Endothelial cell of umbilical vein (primary cell): ENCODE data around the gene SIDT1. TPM values are rescaled to one million over a fixed set of nuclear protein-coding genes. Genes with fewer than 3 reads are reported as not detected.

Experiments
- BruUV-seq: library from RNA; stranded (reverse); fragments of 400-500 nt; replicated peaks from 2 replicates; lab custom pipeline; 2021; lab: Mats Ljungman, UMichigan
- CTCF ChIA-PET: fragments of 300-600, 350-600 bp; sonication (Branson Sonifier 250); formaldehyde crosslinking; loops from one replicate; lab custom pipeline; 2021; ENCODE audit warnings: antibody characterized with exemption, inconsistent platforms; lab: Charles Lee
- POLR2A ChIA-PET: fragments of 300-600, 350-600 bp; sonication (Branson Sonifier 250); formaldehyde crosslinking; loops from one replicate; lab custom pipeline; 2021; ENCODE audit warnings: antibody characterized with exemption, inconsistent platforms; lab: Charles Lee
- DNase-seq: peaks from one replicate; pipeline ENCODE4 v3.0.0-alpha.2; 2011; ENCODE audit warnings: low read depth, low spot score
- FAIRE-seq: peaks from 2 replicates; lab custom pipeline; 2011; peaks lifted over from hg19 to GRCh38; lab: Jason Lieb, UNC
- H2AFZ ChIP-seq: 2 replicates; pipeline ENCODE4 v1.6.0; 2012; ENCODE audit warnings: low read depth, low read length, control low read depth, inconsistent platforms
- H3K27ac ChIP-seq: 2 replicates; pipeline ENCODE4 v1.5.1; 2011; ENCODE audit warnings: low read depth, mild to moderate bottlenecking, control low read depth, low read length, moderate library complexity; ENCODE audit not compliant: insufficient read depth
- H3K27me3 ChIP-seq, 2 experiments: 2 replicates each; pipeline versions ENCODE4 v1.6.0 to v1.6.1; 2011; ENCODE audit warnings: low read length in 2 of 2, mixed read lengths in 1 of 2; ENCODE audit not compliant: control insufficient read depth in 2 of 2, insufficient read depth in 2 of 2
- H3K36me3 ChIP-seq, 2 experiments: 2 replicates in 1 of 2; 3 replicates in 1 of 2; pipeline ENCODE4 v1.5.1; 2011; ENCODE audit warnings: low read length in 2 of 2, mild to moderate bottlenecking in 1 of 2, moderate library complexity in 1 of 2; ENCODE audit not compliant: control insufficient read depth in 2 of 2, insufficient read depth in 2 of 2; ENCODE audit errors: extremely low read depth in 1 of 2
- H3K4me1 ChIP-seq: 3 replicates; pipeline ENCODE4 v1.5.1; 2011; ENCODE audit warnings: mild to moderate bottlenecking, low read length; ENCODE audit not compliant: control insufficient read depth, insufficient read depth; ENCODE audit errors: extremely low read depth
- H3K4me2 ChIP-seq: 2 replicates; pipeline ENCODE4 v1.6.1; 2011; ENCODE audit warnings: low read length, control low read depth, mixed read lengths; ENCODE audit not compliant: insufficient read depth
- H3K4me3 ChIP-seq, 3 experiments: fragments of 200-600 bp in 1 of 3; sonication (generic), shearing (Covaris generic) in 1 of 3; replicated peaks in 1 of 3; 2 replicates each; pipeline ENCODE4 v1.5.1; 2011 to 2016; ENCODE audit warnings: control low read depth in 3 of 3, low read length in 3 of 3, mild to moderate bottlenecking in 2 of 3, inconsistent platforms in 1 of 3, low read depth in 1 of 3, moderate library complexity in 1 of 3; ENCODE audit not compliant: insufficient read depth in 1 of 3
- H3K79me2 ChIP-seq: 2 replicates; pipeline ENCODE4 v1.6.0; 2012; ENCODE audit warnings: low read length, inconsistent platforms; ENCODE audit not compliant: control insufficient read depth, insufficient read depth
- H3K9ac ChIP-seq: replicated peaks from 2 replicates; pipeline ENCODE3; 2011; ENCODE audit warnings: low read length, control low read depth; ENCODE audit not compliant: insufficient read depth; ENCODE audit errors: extremely low read depth
- H3K9me1 ChIP-seq: replicated peaks from 3 replicates; pipeline ENCODE4 v1.6.0; 2011; ENCODE audit warnings: mild to moderate bottlenecking, low read length; ENCODE audit not compliant: control insufficient read depth, insufficient read depth; ENCODE audit errors: extremely low read depth
- H3K9me3 ChIP-seq: replicated peaks from 2 replicates; pipeline ENCODE4 v1.5.1; 2012; ENCODE audit warnings: low read length, inconsistent platforms; ENCODE audit not compliant: control insufficient read depth, insufficient read depth
- H4K20me1 ChIP-seq: replicated peaks from 2 replicates; pipeline ENCODE3; 2011; ENCODE audit warnings: mild to moderate bottlenecking, low read length; ENCODE audit not compliant: control insufficient read depth, insufficient read depth; ENCODE audit errors: extremely low read depth
- EZH2 ChIP-seq: IDR thresholded peaks from 2 replicates; pipeline ENCODE4 v1.6.1; 2012; ENCODE audit warnings: borderline replicate concordance, low read depth, mild to moderate bottlenecking, moderate library complexity, low read length, inconsistent platforms; ENCODE audit not compliant: severe bottlenecking
- FOS ChIP-seq: IDR thresholded peaks from 2 replicates; pipeline ENCODE4 v1.6.1; 2011; ENCODE audit warnings: mild to moderate bottlenecking, low read length, moderate library complexity, borderline replicate concordance; ENCODE audit not compliant: insufficient read depth
- GATA2 ChIP-seq: IDR thresholded peaks from 2 replicates; pipeline ENCODE4 v1.7.0; 2011; ENCODE audit warnings: low read depth, mild to moderate bottlenecking, moderate library complexity, mixed read lengths, low read length; ENCODE audit not compliant: insufficient read length, insufficient read depth
- JUN ChIP-seq: IDR thresholded peaks from 2 replicates; pipeline ENCODE4 v1.6.1; 2011; ENCODE audit warnings: borderline replicate concordance, low read depth; ENCODE audit not compliant: insufficient read length, insufficient read depth
- MAX ChIP-seq: IDR thresholded peaks from 2 replicates; pipeline ENCODE4 v1.6.1; 2011; ENCODE audit not compliant: insufficient read depth, insufficient read length
- MYC ChIP-seq: IDR thresholded peaks from one replicate; pipeline ENCODE4 v1.6.1; 2011; ENCODE audit warnings: mild to moderate bottlenecking, low read depth, low read length
- POLR2A ChIP-seq: IDR thresholded peaks from 2 replicates; pipeline ENCODE4 v1.6.1; 2012; ENCODE audit warnings: low read depth, mild to moderate bottlenecking, control low read depth, low read length
- POLR2AphosphoS5 ChIP-seq: IDR thresholded peaks from 2 replicates; pipeline ENCODE4 v1.6.1; 2012; ENCODE audit warnings: low read depth, mild to moderate bottlenecking, control low read depth, low read length, moderate library complexity; ENCODE audit not compliant: insufficient read depth
- dilution Hi-C: fragments of 300-500 bp; cut with MboI; formaldehyde crosslinking; loops from one replicate; pipeline ENCODE4 v1.15.0; 2019; ENCODE audit warnings: low sequenced_read_pairs; ENCODE audit not compliant: extremely low pct_ligation_motif_present
- intact Hi-C: fragments of 100-400 bp; cut with micrococcal nuclease; formaldehyde crosslinking; loops from one replicate; pipeline ENCODE4 v1.10.0; 2022
- polyA plus RNA-seq, 4 experiments: library from polyadenylated mRNA; depleted of rRNA in 3 of 4; stranded (reverse) in 3 of 4; unstranded in 1 of 4; fragments of >200 nt; gene quantifications; 2 replicates each; pipeline versions ENCODE4 v1.2.1 to v1.2.3, GENCODE V29; 2011 to 2012; ENCODE audit warnings: missing spikeins in 1 of 4
- total RNA-seq: library from RNA; stranded (reverse); gene quantifications from 2 replicates; pipeline ENCODE4 v1.2.3, GENCODE V29; 2021
- TF ChIP-seq, protein P1 (sequence below), 2 donors: IDR thresholded peaks; 1 replicate in 1 of 2; 2 replicates in 1 of 2; pipeline ENCODE4 v1.5.1; 2011; ENCODE audit warnings: low read length in 2 of 2, mild to moderate bottlenecking in 2 of 2, moderate library complexity in 2 of 2, control low read depth in 1 of 2, inconsistent platforms in 1 of 2, low read depth in 1 of 2; ENCODE audit not compliant: insufficient read depth in 1 of 2; ENCODE audit errors: extremely low read depth in 1 of 2

Gene SIDT1
- total and polyA plus RNA-seq, 2 donors (not counting 3 experiments of a cell fraction or from before 2014, with no cell fraction given) = 0.07 TPM; not detected in 1

DNA sequence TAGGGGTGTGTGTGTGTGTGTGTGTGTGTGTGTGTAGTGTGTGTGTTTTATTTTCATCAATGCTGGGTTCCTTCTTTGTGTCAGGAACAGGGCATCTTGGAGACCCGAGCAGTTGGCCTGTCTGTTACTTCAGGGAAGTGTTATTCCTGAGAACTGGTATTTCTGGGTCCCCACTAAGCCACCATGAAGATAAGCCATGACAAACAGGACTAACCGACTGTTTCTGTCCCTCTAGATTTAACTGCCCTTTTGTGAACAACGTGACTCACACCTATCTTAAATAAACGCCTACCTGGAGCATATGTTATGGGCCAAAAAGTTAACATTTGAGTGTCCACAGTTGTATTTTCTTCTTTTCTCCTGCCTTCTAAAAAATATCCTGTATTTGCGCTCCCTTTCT, 19.5 kb downstream of the SIDT1 start:
- Histone ChIP-seq H3K9ac (no peak overlapping the region), H4K20me1 (no peaks in the 10 kb centered on the region), H3K27me3 (peaks cover 10 to 18% of the 10 kb centered on the region in 2 experiments), H2AFZ (no peak overlapping the region), H3K9me3 (no peaks in the 10 kb centered on the region), H3K4me1 (no peaks in the 10 kb centered on the region), H3K4me3 (no peak overlapping the region), H3K27ac (no peak overlapping the region), H3K9me1 (no peaks in the 10 kb centered on the region), H3K79me2 (no peaks in the 10 kb centered on the region), H3K4me2 (no peak overlapping the region), H3K36me3 (no peaks in the 10 kb centered on the region)
- FAIRE-seq (no peak), DNase-seq (no peak)
- POLR2A ChIA-PET = no interaction called here
- intact Hi-C loops (no loop called here), dilution Hi-C loops (no loop called here)
- TF ChIP-seq POLR2A (no peak), JUN (no peak), MYC (no peak), GATA2 (no peak), MAX (no peak), POLR2AphosphoS5 (no peak), FOS (no peak), EZH2 (no peak)
- TF ChIP-seq, protein P1, sequence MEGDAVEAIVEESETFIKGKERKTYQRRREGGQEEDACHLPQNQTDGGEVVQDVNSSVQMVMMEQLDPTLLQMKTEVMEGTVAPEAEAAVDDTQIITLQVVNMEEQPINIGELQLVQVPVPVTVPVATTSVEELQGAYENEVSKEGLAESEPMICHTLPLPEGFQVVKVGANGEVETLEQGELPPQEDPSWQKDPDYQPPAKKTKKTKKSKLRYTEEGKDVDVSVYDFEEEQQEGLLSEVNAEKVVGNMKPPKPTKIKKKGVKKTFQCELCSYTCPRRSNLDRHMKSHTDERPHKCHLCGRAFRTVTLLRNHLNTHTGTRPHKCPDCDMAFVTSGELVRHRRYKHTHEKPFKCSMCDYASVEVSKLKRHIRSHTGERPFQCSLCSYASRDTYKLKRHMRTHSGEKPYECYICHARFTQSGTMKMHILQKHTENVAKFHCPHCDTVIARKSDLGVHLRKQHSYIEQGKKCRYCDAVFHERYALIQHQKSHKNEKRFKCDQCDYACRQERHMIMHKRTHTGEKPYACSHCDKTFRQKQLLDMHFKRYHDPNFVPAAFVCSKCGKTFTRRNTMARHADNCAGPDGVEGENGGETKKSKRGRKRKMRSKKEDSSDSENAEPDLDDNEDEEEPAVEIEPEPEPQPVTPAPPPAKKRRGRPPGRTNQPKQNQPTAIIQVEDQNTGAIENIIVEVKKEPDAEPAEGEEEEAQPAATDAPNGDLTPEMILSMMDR (IDR thresholded peaks at IDR 0.05; ENCODE audit: extremely low read depth in 1 of 2, insufficient read depth in 1 of 2, low read depth in 1 of 2, low read length in 2 of 2) = no peak
- CTCF ChIA-PET = no interaction called here
- no TSS peak for BruUV-seq
